Measurements from ENCODE around the gene S100A12. TPM values are rescaled to one million over a fixed set of nuclear protein-coding genes. Genes with fewer than 3 reads are reported as not detected.
"Not testable (repeated sequence)": the region's sequence is repeated elsewhere in the genome, so short reads cannot be mapped to it uniquely, and the experiment has no call there.

The S100A12 gene
- total RNA-seq, 4 donors from 2014 or later = 2.2 to 2.9 TPM; not detected in 2

DNA sequence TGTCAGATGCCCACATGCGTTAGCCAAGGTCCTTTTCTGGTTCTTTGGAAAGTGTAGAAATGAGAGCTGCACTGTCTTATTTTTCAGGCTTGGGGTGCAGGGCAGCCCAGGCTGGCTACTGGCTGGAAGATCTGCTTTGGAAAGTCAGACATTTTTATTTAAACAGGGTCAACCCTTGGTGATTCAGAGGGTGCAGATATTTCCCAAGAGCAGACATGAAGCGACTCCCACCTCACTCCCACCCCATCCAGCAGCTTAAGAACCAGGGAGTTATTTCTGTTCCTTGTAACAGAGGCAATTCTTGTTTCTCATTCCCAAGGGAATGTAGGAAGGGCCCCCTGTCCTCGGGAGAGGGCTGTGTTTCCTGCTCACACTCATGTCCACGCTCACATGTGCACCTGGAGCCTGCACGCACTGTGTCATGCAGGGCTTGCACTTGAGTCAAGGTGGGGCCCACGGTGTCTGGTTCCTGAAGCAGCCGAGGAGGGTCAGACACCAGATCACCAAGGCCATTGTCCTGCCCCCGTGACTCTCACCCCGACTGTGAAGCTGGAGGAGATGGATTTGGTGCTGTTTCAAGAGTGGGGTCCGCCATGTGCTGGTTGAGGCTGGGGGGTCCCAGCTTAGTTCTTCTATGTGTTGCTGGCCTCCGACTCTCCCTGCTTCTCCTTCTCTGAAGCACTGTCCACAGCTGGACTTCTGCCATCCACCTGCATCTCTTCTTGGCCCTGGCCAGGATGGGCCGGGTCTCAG, 41.9 kb upstream of the S100A12 start:
- no peaks in the 10 kb centered on the region for H3K36me3 ChIP-seq
- intact Hi-C loops (cut with DNase I; ENCODE audit: low total_unique reads) = no loop called here
- H3K27ac ChIP-seq = no peak overlapping the region
- H3K27me3 ChIP-seq = no peaks in the 10 kb centered on the region
- no peaks in the 10 kb centered on the region for H3K4me1 ChIP-seq
- H3K4me3 ChIP-seq = no peak overlapping the region
- TF ChIP-seq, protein P1, sequence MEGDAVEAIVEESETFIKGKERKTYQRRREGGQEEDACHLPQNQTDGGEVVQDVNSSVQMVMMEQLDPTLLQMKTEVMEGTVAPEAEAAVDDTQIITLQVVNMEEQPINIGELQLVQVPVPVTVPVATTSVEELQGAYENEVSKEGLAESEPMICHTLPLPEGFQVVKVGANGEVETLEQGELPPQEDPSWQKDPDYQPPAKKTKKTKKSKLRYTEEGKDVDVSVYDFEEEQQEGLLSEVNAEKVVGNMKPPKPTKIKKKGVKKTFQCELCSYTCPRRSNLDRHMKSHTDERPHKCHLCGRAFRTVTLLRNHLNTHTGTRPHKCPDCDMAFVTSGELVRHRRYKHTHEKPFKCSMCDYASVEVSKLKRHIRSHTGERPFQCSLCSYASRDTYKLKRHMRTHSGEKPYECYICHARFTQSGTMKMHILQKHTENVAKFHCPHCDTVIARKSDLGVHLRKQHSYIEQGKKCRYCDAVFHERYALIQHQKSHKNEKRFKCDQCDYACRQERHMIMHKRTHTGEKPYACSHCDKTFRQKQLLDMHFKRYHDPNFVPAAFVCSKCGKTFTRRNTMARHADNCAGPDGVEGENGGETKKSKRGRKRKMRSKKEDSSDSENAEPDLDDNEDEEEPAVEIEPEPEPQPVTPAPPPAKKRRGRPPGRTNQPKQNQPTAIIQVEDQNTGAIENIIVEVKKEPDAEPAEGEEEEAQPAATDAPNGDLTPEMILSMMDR (IDR thresholded peaks at IDR 0.05 in 4 of 5, conservative IDR thresholded peaks at IDR 0.05 in 1 of 5) = no peak
- no peak for TF ChIP-seq POLR2A (IDR thresholded peaks at IDR 0.05)
- in situ Hi-C loops (cut with MboI; ENCODE audit: low sequenced_read_pairs in 4 of 4) = no loop called here
- DNase-seq (no peak), ATAC-seq (no peak)
- no peaks in the 10 kb centered on the region for H3K9me3 ChIP-seq

DNA sequence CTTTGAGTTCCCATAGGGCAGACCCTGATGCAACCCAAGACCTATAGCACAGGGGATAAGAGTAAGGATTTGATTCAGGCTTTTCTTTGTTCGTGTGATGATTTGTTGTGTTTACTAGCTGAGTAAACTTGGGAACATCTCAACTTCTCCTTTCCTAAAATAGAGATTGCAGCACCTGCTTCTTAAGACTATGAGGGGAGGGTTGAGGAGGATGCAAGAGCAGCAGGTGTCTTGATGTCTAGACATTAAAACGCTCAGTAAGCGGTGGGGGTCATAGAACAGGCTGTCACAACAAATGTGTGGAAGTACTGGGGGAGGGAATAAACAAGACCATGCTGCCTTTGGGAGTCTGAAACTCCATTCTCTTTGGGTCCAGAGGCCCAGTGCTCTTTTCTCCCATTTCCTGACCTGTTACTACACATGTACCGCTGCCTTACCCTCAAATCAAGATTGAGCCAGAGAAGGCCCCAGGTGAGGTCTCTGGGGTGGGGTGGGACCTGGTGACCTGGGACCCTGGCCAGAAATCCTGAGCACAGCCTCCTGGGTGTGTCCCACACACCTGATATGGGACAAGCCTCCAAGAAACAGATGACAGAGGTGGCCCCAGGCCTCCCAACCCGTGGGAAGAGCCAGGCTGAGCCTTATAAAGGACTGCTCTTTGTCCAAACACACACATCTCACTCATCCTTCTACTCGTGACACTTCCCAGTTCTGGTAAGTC, 40.6 kb upstream of the S100A12 start, which contains the start of gene S100A7A:
Gene S100A7A (plus strand): TSS at position 671 of the 721 bp plus-strand sequence. CDS start 1,563 bp downstream, outside the sequence.
- ATAC-seq = no peak
- intact Hi-C loops (cut with DNase I; ENCODE audit: low total_unique reads) (no loop called here), in situ Hi-C loops (cut with MboI; ENCODE audit: low sequenced_read_pairs in 4 of 4) (no loop called here)
- Histone ChIP-seq H3K36me3 (no peaks in the 10 kb centered on the region), H3K4me1 (no peaks in the 10 kb centered on the region), H3K9me3 (no peaks in the 10 kb centered on the region), H3K27ac (no peak within 1 kb of the TSS), H3K4me3 (no peak within 1 kb of the TSS), H3K27me3 (no peaks in the 10 kb centered on the region)
- TF ChIP-seq, protein P1 (IDR thresholded peaks at IDR 0.05 in 4 of 5, conservative IDR thresholded peaks at IDR 0.05 in 1 of 5) = no peak
- no peak for TF ChIP-seq POLR2A (IDR thresholded peaks at IDR 0.05)
- no peak for DNase-seq

DNA sequence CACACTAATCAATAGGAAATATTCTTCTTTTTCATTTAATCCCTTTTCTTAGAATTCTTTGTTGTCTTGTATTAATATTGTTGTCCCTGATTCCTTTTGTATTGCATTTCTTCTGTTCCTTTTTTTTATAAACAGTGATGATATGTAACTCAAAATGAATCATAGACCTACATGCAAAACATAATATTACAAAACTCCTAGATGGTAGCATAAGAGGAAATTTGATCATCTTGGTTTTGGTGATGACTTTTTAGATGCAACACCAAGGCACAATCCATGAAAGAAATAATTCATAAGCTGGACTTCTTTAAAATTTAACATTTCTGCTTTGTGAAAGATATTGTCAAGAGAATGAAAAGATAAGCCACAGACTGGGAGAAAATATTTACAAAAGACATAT, 38.5 kb upstream of the S100A12 start:
- H3K27me3 ChIP-seq; ATAC-seq; H3K36me3 ChIP-seq; H3K4me3 ChIP-seq; H3K9me3 ChIP-seq; DNase-seq; H3K4me1 ChIP-seq; H3K27ac ChIP-seq; intact Hi-C loops (cut with DNase I; ENCODE audit: low total_unique reads); in situ Hi-C loops (cut with MboI; ENCODE audit: low sequenced_read_pairs in 4 of 4): not testable (repeated sequence)

DNA sequence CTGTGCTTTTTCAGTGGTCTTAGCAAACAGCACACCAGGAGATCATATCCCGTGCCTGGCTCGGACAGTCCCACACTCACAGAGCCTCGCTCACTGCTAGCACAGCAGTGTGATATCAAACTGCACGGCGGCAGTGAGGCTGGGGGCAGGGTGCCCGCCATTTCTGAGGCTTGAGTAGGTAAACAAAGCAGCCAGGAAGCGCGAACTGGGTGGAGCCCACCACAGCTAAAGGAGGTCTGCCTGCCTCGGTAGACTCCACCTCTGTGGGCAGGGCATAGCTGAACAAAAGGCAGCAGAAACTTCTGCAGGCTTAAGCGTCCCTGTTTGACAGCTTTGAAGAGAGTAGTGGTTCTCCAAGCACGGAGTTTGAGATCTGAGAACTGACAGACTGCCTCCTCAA, 31.9 kb upstream of the S100A12 start:
- intact Hi-C loops (cut with DNase I; ENCODE audit: low total_unique reads) = not testable (repeated sequence)

DNA sequence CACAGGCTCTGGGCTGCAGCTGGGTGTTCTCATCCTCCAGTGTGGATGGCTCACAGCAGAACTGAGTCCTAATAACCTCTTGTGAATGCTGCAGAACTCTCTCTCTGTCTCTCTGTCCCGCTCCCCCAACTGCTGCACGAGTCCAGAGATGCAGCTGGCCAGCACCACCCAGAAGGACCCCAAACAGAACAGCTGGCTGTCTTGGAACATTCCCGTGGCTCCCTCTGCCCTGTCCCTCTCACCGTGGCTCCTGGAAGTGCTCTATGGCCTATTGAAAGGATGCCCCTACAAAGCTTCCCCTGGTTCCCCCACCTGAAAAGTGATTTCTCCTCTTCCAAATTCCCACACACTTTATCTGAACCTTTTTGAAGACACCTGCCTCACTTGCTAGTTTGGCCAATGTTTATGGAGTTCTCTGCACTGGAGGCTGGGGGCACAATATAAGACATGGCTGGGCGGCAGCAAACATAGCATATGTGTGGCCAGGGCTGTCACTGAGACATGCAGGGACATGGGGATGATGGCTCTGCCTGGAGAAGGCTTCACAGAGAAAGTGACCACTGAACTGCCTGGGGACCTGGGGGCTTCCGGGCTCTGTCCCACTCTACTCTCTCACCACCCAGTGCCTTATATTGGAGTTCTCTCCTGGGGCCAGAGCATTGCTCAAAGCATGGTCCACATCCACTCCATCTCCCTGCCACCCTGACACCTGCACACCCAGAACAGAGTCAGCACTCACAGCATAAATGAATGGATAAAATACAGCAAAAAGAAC, 30.6 kb upstream of the S100A12 start:
- H3K27ac ChIP-seq; H3K27me3 ChIP-seq; H3K9me3 ChIP-seq; H3K36me3 ChIP-seq; DNase-seq; ATAC-seq; in situ Hi-C loops (cut with MboI; ENCODE audit: low sequenced_read_pairs in 4 of 4); H3K4me1 ChIP-seq; intact Hi-C loops (cut with DNase I; ENCODE audit: low total_unique reads); H3K4me3 ChIP-seq: not testable (repeated sequence)

More for the DNA sequence above, 31.9 kb upstream of the S100A12 start:
- H3K27ac ChIP-seq; DNase-seq; H3K4me1 ChIP-seq; in situ Hi-C loops (cut with MboI; ENCODE audit: low sequenced_read_pairs in 4 of 4); ATAC-seq; H3K27me3 ChIP-seq; H3K9me3 ChIP-seq; H3K4me3 ChIP-seq; H3K36me3 ChIP-seq: not testable (repeated sequence)

DNA sequence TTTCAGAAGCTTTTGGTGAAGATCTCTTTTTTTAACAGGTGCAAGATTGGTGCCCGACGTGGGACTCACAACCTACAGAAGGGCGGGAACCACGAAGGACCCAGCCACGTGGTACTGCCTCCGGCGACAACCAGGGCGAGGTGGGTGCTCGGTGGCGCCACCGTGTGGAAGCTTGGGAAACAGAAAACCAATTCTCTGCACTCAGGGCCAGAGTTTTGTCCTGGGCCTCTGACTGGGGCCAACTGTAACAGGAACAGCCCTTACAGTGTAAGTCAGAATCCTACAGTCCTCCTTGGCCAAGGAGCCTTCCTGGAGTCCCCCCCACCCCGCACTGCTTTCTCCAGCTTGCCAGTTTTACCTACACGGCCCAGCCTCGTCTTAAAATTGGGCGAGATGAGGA, 29.3 kb upstream of the S100A12 start:
- peak in 1 of 2 donors; percentile 72 for ATAC-seq
- TF ChIP-seq, protein P1 (IDR thresholded peaks at IDR 0.05 in 4 of 5, conservative IDR thresholded peaks at IDR 0.05 in 1 of 5) = peak; percentile 49 to 65 (median 52)
- TF ChIP-seq POLR2A (IDR thresholded peaks at IDR 0.05) = no peak
- H3K9me3 ChIP-seq = no peaks in the 10 kb centered on the region
- H3K4me1 ChIP-seq = no peaks in the 10 kb centered on the region
- H3K36me3 ChIP-seq = no peaks in the 10 kb centered on the region
- peak in 1 of 2 donors; percentile 39 for DNase-seq
- in situ Hi-C loops (cut with MboI; ENCODE audit: low sequenced_read_pairs in 4 of 4) = no loop called here
- intact Hi-C loops (cut with DNase I; ENCODE audit: low total_unique reads) = no loop called here
- no peak overlapping the region for H3K27ac ChIP-seq
- H3K4me3 ChIP-seq = no peak overlapping the region
- peaks cover 0 to 4% (median 0%) of the 10 kb centered on the region in 3 donors for H3K27me3 ChIP-seq
